Myocyte (in vitro differentiated cells): ENCODE data around the gene ATP5MC3. TPM values are rescaled to one million over a fixed set of nuclear protein-coding genes. Genes with fewer than 3 reads are reported as not detected.
"Not testable (repeated sequence)": the region's sequence is repeated elsewhere in the genome, so short reads cannot be mapped to it uniquely, and the experiment has no call there.

Experiments used
- DNase-seq: peaks from one replicate; pipeline ENCODE4 v3.0.0-alpha.2; 2012; ENCODE audit warnings: low read depth
- polyA plus RNA-seq: library from polyadenylated mRNA; unstranded; fragments of >200 nt; gene quantifications from one replicate; pipeline ENCODE4 v1.2.1, GENCODE V29; 2012; ENCODE audit warnings: missing spikeins
- total RNA-seq: library from RNA; depleted of rRNA; stranded (reverse); fragments of >200 nt; gene quantifications from 2 replicates; pipeline ENCODE4 v1.2.3, GENCODE V29; 2014

Gene ATP5MC3
- 196 and 252 TPM in 2 replicates for total RNA-seq
- polyA plus RNA-seq: 345 TPM

GRCh38 chr2:175181104-175181876 is at the start of gene ATP5MC3:
Gene ATP5MC3, minus strand, starts transcription at chr2:175181710. Its CDS starts 317 bp downstream, at chr2:175181393.
- DNase-seq: peak; percentile 98

DNA sequence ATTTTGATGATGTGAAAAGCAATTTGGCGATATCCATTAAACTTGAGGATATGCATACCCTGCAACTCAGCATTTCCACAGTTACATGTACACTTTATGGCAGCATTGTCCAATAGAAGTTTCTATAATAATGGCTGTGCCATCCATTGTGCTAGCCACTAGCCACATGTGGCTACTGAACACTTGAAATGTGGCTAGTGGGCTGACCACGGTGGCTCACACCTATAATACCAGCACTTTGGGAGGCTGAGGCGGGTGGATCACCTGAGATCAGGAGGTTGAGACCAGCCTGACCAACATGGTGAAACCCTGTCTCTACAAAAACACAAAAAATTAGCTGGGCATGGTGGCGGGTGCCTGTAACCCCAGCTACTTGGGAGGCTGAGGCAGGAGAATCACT is 47.1 kb upstream of the ATP5MC3 start:
- not testable (repeated sequence) for DNase-seq

- no peak for DNase-seq
Measured at GRCh38 chr2:175228179-175228578, 46.7 kb upstream of the ATP5MC3 start.

GRCh38 chr2:175227393-175227792 is 45.9 kb upstream of the ATP5MC3 start:
- DNase-seq: no peak

DNA sequence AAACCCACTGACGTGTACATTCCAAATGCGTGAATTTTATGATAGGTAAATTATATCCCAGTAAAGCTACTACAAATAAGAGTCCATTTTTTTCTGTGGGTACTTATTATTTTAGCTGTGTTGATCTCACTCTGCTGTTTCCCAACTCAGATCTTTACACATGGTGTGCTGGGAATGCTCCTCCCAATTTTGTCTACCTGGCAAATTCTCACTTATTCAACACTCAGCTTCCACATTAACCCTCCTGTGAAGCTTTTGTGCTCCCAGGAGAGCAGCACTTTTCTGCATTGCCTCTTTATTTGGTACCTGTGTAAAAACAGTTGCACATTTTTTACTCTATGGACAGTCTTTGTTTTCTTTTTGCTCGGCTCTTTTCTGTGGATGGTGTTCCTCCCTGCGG is 38.6 kb upstream of the ATP5MC3 start:
- no peak for DNase-seq

DNA sequence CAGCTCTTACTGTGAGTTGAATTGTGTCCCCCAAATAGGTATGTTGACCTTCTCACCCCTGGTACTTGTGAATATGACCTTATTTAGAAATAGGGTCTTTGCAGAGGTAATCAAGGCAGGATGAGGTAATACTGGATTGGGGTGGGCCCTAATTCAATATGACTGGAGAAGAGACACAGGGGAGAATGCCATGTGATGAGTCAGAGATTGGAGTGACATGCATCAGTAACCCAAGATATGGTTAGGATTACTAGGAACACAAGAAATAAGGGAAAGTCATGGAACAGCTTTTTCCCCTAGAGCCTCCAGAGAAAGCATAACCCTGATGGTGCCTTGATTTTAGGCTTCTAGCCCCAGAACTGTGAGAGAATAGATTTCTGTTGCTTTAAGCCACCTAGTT is 37.0 kb upstream of the ATP5MC3 start:
- DNase-seq: no peak

DNA sequence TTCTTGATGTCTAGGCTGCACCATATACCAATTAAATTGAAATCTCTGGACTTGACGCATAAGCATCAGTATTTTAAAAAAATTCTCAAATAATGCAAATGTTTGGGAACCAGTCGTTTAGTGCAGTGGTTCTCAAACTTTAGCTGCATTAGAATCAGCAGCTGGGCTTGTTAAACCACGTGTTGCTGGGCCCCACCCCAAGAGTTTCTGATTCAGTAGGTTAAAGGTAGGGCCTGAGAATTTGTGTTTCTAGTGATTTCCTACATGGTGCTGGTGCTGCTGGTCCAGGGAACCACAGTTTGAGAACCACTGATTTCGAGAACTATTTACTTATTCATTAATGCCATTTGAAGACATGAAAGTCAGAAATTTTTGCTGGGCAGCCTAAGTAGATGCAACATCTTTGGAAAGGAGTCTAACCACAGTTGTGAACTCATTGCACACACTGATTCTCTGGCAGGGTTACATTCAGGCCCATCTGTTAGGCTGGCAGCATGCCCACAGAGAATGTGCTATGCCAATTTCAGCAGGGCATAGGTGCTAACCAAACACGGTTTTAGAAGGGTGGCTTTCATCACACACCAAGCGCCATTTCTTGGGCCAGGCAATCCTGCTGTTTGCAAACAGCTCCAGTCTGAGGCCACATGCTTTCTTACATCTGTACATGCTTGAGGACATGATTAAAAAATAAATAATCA is 26.4 kb upstream of the ATP5MC3 start:
- peak; percentile 80 for DNase-seq

DNA sequence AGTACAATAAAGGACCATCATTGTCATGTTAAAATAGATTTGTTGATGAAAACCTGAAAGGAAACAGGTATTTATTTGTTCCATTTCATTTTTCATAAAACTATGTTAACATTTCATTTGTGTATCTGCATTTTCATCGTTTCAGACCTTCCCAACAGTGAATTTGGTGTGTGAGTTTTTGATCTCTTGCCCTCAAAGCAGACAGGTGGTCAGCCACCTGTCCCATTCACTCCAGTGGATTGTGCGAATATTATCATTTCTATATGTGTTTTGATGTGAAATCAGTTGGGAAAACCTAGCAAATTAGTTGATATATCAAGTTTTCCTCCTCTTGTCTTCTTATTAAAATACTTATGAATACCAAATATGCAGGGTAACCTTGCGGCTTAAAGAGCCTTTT is 25.4 kb upstream of the ATP5MC3 start:
- DNase-seq: no peak

- DNase-seq: peak; percentile 30
Measured at GRCh38 chr2:175205523-175205922, 24.0 kb upstream of the ATP5MC3 start.

- peak; percentile 73 for DNase-seq
Measured at GRCh38 chr2:175203621-175204496, 22.3 kb upstream of the ATP5MC3 start.

DNA sequence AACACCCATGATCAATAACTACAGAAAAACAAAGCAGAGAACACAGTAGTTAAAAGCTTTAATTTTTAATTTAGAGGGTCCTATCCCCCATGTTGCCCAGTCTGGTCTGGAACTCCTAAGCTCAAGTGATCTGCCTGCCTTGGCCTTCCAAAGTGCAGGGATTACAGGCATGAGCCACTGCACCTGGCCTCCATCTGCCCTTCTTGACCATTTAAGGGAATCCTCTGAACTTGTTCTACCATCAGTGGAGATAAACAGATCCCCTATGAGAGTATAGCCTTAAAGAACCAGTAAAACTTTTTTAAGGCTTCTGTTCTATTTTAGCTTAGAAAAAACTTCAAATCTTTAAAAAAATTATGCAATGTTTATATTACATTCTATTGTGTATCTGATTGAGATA is 13.5 kb upstream of the ATP5MC3 start:
- peak; percentile 15 for DNase-seq

DNA sequence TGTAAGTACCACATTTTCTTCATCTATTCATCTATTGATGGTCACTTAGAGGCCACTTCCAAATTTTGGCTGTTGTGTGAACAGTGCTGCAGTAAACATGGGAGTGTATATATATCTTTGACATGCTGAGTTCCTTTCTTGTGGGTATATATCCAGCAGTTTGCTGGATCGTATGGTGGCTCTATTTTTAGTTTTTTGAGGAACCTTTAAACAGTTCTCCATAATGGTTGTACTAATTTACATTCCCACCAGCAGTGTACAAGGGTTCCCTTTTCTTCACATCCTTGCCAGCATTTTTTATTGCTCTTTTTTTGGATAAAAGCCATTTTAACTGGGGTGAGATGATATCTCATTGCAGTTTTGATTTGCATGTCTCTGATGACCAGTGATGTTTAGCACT is 7.3 kb upstream of the ATP5MC3 start:
- no peak for DNase-seq

GRCh38 chr2:175187378-175187777 is 5.9 kb upstream of the ATP5MC3 start:
- DNase-seq: no peak

DNA sequence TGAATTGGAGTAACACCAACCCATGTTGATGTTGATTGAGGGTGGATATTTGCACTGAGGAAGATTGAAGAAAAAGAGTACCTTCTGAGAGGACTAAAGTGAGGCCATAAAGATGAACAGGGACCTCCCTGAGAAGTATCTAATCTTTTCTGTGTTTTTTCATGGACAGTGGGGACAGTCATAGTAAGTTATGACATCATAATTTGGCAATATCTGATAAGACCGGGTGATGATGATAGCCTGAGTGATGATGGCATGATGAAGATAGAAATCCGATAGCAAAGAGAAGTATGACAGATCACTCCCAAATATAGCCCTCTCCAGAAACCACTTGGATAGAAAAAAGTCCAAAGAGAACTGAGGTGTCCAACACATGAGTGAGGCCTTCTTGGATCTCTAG is 2.2 kb upstream of the ATP5MC3 start:
- DNase-seq: no peak

GRCh38 chr2:175181877-175182308 is 383 bp upstream of the ATP5MC3 start:
- no peak for DNase-seq

DNA sequence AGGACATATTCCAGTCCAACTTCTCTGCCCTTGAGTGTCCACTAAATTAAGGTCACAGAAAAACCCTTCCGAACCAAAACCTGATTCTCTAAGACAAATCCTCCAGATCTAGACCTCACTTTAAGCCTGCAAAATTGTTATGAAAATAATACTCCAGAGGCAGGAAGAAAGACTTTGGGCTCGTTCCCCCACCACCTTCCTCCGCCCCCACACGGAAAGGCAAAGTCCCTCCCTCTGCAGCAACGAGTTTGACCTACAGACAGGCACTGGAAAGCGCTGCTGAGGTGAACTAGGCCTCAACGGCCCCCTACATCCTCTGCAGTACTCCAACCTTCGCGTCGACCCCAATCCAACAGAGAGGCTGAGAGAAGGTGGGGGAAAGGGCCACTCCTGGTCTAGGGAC is 808 bp downstream of the ATP5MC3 start:
- peak; percentile 47 for DNase-seq

DNA sequence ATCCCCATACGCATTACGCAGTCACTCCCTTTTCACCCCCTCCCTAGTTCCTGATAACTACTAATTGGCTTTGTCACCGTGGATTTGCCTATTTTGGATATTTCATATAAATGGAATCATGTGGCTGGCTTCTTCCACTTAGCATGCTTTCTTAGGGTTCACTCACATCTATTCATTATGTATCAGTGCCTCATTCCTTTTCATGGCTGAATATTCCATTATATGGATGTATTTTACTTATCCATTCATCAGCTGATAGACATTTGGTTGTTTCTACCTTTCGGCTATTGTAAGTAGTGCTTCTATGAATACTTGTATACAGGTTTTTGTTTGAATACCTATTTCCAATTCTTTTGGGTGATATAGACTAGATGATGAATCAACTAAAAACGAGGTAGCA is 4.9 kb downstream of the ATP5MC3 start:
- DNase-seq: no peak

- no peak for DNase-seq
Measured at GRCh38 chr2:175175896-175176295, 5.6 kb downstream of the ATP5MC3 start.

- DNase-seq: no peak
Measured at GRCh38 chr2:175175320-175175719, 6.2 kb downstream of the ATP5MC3 start.

GRCh38 chr2:175170659-175171304 is 10.7 kb downstream of the ATP5MC3 start:
- DNase-seq: no peak

GRCh38 chr2:175169191-175169590 is 12.3 kb downstream of the ATP5MC3 start:
- no peak for DNase-seq
